Endodermal cell (in vitro differentiated cells): ENCODE results near the gene IDS. TPM values are rescaled to one million over a fixed set of nuclear protein-coding genes. Genes with fewer than 3 reads are reported as not detected.

Experiments
- DNase-seq: peaks from one replicate; pipeline ENCODE4 v3.0.0-alpha.2; 2017
- H3K27ac ChIP-seq: 2 replicates; pipeline ENCODE4 v1.5.1; 2013; ENCODE audit warnings: mild to moderate bottlenecking, low read depth, low read length, moderate library complexity
- H3K27me3 ChIP-seq: 2 replicates; pipeline ENCODE4 v1.6.1; 2013; ENCODE audit warnings: mild to moderate bottlenecking, low read length, moderate library complexity; ENCODE audit not compliant: insufficient read depth, control insufficient read depth, poor library complexity, severe bottlenecking
- H3K36me3 ChIP-seq: 2 replicates; pipeline ENCODE4 v1.7.0; 2013; ENCODE audit warnings: mild to moderate bottlenecking, low read length, moderate library complexity; ENCODE audit not compliant: control insufficient read depth, insufficient read depth
- H3K4me1 ChIP-seq: one replicate; pipeline ENCODE4 v1.7.0; 2013; ENCODE audit warnings: low read length; ENCODE audit not compliant: control insufficient read depth, insufficient read depth
- H3K4me3 ChIP-seq: 2 replicates; pipeline ENCODE4 v1.5.1; 2013; ENCODE audit warnings: mild to moderate bottlenecking, low read length, moderate library complexity
- H3K9ac ChIP-seq: 2 replicates; pipeline ENCODE4 v1.6.1; 2013; ENCODE audit warnings: mild to moderate bottlenecking, low read length, moderate library complexity; ENCODE audit not compliant: poor library complexity, severe bottlenecking; ENCODE audit errors: extremely low read depth
- H3K9me3 ChIP-seq: 2 replicates; pipeline ENCODE4 v1.6.1; 2013; ENCODE audit warnings: mild to moderate bottlenecking, low read length, moderate library complexity; ENCODE audit not compliant: control insufficient read depth
- H3K27ac Mint-ChIP-seq: 2 replicates; pipeline ENCODE4 v1.8.0; 2020; ENCODE audit warnings: mixed read lengths
- H3K27me3 Mint-ChIP-seq: 2 replicates; pipeline ENCODE4 v1.8.0; 2021; ENCODE audit warnings: mild to moderate bottlenecking, mixed read lengths; ENCODE audit not compliant: insufficient read depth
- H3K36me3 Mint-ChIP-seq: 2 replicates; pipeline ENCODE4 v1.8.0; 2020; ENCODE audit warnings: low read depth, mixed read lengths
- H3K4me1 Mint-ChIP-seq: 2 replicates; pipeline ENCODE4 v1.8.0; 2020; ENCODE audit warnings: mixed read lengths
- H3K4me3 Mint-ChIP-seq: 2 replicates; pipeline ENCODE4 v1.8.0; 2020; ENCODE audit warnings: mild to moderate bottlenecking, moderate library complexity, mixed read lengths
- H3K9me3 Mint-ChIP-seq: 2 replicates; pipeline ENCODE4 v1.8.0; 2020; ENCODE audit warnings: mild to moderate bottlenecking, mixed read lengths
- CTCF ChIP-seq: fragments of 200-600 bp; sonication (generic); conservative IDR thresholded peaks from 2 replicates; pipeline ENCODE4 v1.5.0; 2021; ENCODE audit warnings: antibody characterized with exemption, mild to moderate bottlenecking
- WGBS, 2 experiments: methylation state at CpG; one replicate each; pipeline versions ENCODE4 v1.1.5 to v1.1.7; 2013; ENCODE audit warnings: missing lambda C conversion rate in 2 of 2, mixed read lengths in 1 of 2; ENCODE audit not compliant: insufficient coverage in 1 of 2, insufficient read length in 1 of 2; 5-methylcytosine and 5-hydroxymethylcytosine counted together
- total RNA-seq, 2 donors: library from RNA; stranded (reverse); fragmentation: NEBNext Ultra II Directional in 1 of 2; extraction: Animal tissue kit (Norgen Biotek cat#: 25700) in 1 of 2; gene quantifications; 2 replicates in 1 of 2; 3 replicates in 1 of 2; pipeline ENCODE4 v1.2.1, GENCODE V29; 2021

Gene IDS
- total RNA-seq, 2 donors from 2014 or later = 28.2 to 43.9 TPM

GRCh38 chrX:149473092-149473491 is 32.0 kb downstream of the IDS start:
- Histone ChIP-seq H3K9me3 (no peaks in the 10 kb centered on the region), H3K36me3 (no peaks in the 10 kb centered on the region), H3K4me3 (no peak overlapping the region), H3K27ac (no peak overlapping the region), H3K27me3 (no peaks in the 10 kb centered on the region), H3K4me1 (no peaks in the 10 kb centered on the region), H3K9ac (no peak overlapping the region)
- no peaks in the 10 kb centered on the region for H3K36me3 Mint-ChIP-seq
- H3K4me3 Mint-ChIP-seq = no peak overlapping the region
- peaks cover 58% of the 10 kb centered on the region for H3K9me3 Mint-ChIP-seq
- TF ChIP-seq CTCF = no peak
- no CpG with 5 or more reads among the region's 1 CpG for WGBS, 2 experiments
- H3K4me1 Mint-ChIP-seq = no peaks in the 10 kb centered on the region
- H3K27me3 Mint-ChIP-seq = peaks cover 11% of the 10 kb centered on the region
- DNase-seq = no peak
- no peak overlapping the region for H3K27ac Mint-ChIP-seq

GRCh38 chrX:149472625-149473024 is 32.5 kb downstream of the IDS start:
- H3K4me1 Mint-ChIP-seq = no peaks in the 10 kb centered on the region

GRCh38 chrX:149471397-149471796 is 33.7 kb downstream of the IDS start:
- Mint-ChIP-seq H3K9me3 (peaks cover 57% of the 10 kb centered on the region), H3K4me3 (no peak overlapping the region), H3K27me3 (peaks cover 11% of the 10 kb centered on the region), H3K27ac (no peak overlapping the region), H3K36me3 (no peaks in the 10 kb centered on the region), H3K4me1 (no peaks in the 10 kb centered on the region)
- 96 to 100% methylated on average over 1 to 8 of the region's 8 CpGs for WGBS, 2 experiments
- no peak for DNase-seq
- TF ChIP-seq CTCF = no peak
- Histone ChIP-seq H3K9ac (no peak overlapping the region), H3K9me3 (no peaks in the 10 kb centered on the region), H3K4me1 (no peaks in the 10 kb centered on the region), H3K27me3 (no peaks in the 10 kb centered on the region), H3K36me3 (no peaks in the 10 kb centered on the region), H3K27ac (no peak overlapping the region), H3K4me3 (no peak overlapping the region)

More at GRCh38 chrX:149472625-149473024, 32.5 kb downstream of the IDS start:
- no peaks in the 10 kb centered on the region for H3K9me3 ChIP-seq
- no peaks in the 10 kb centered on the region for H3K27me3 ChIP-seq
- DNase-seq = no peak
- H3K9me3 Mint-ChIP-seq = peaks cover 62% of the 10 kb centered on the region
- no peak overlapping the region for H3K9ac ChIP-seq
- no peak for TF ChIP-seq CTCF
- peaks cover 11% of the 10 kb centered on the region for H3K27me3 Mint-ChIP-seq
- H3K4me3 Mint-ChIP-seq = no peak overlapping the region
- no peak overlapping the region for H3K4me3 ChIP-seq
- no peaks in the 10 kb centered on the region for H3K36me3 Mint-ChIP-seq
- no peak overlapping the region for H3K27ac Mint-ChIP-seq
- H3K27ac ChIP-seq = no peak overlapping the region
- no peaks in the 10 kb centered on the region for H3K36me3 ChIP-seq
- no peaks in the 10 kb centered on the region for H3K4me1 ChIP-seq
